ENCODE data around the gene DBNL.

The DBNL gene

GRCh38 chr7:44045226-44046014 is 918 bp downstream of the DBNL start:
- DNase-seq, result no peak

GRCh38 chr7:44046321-44047061 is 2.0 kb downstream of the DBNL start:
- no peak for DNase-seq

GRCh38 chr7:44048031-44048795 is 3.7 kb downstream of the DBNL start:
- DNase-seq, result no peak

- DNase-seq, result no peak
Measured at GRCh38 chr7:44050121-44050914, 5.8 kb downstream of the DBNL start.

- no peak for DNase-seq
Measured at GRCh38 chr7:44050915-44051560, 6.5 kb downstream of the DBNL start.

- no peak for DNase-seq
Measured at GRCh38 chr7:44051611-44052220, 7.2 kb downstream of the DBNL start.

- no peak for DNase-seq
Measured at GRCh38 chr7:44052771-44053365, 8.4 kb downstream of the DBNL start.

- DNase-seq, result no peak
Measured at GRCh38 chr7:44056681-44057080, 12.2 kb downstream of the DBNL start.

GRCh38 chr7:44057181-44057848 is 12.8 kb downstream of the DBNL start:
- no peak for DNase-seq

- no peak for DNase-seq
Measured at GRCh38 chr7:44057849-44058758, 13.6 kb downstream of the DBNL start.

- DNase-seq, result no peak
Measured at GRCh38 chr7:44058759-44059218, 14.3 kb downstream of the DBNL start.

- DNase-seq, result no peak
Measured at GRCh38 chr7:44059219-44060090, 15.0 kb downstream of the DBNL start.

- no peak for DNase-seq
Measured at GRCh38 chr7:44060091-44060947, 15.8 kb downstream of the DBNL start.

GRCh38 chr7:44060948-44061644 is 16.6 kb downstream of the DBNL start:
- no peak for DNase-seq

- DNase-seq, result no peak
Measured at GRCh38 chr7:44061645-44062179, 17.2 kb downstream of the DBNL start.

GRCh38 chr7:44062180-44062902 is 17.8 kb downstream of the DBNL start:
- DNase-seq, result no peak

Measured in NCI-H1436 (cell line).